Colonic mucosa (tissue), 4 donors: ENCODE measurements around the gene IPP. TPM values are rescaled to one million over a fixed set of nuclear protein-coding genes. Genes with fewer than 3 reads are reported as not detected.
"Not testable (repeated sequence)": the region's sequence is repeated elsewhere in the genome, so short reads cannot be mapped to it uniquely, and the experiment has no call there.

ENCODE experiments used
- DNase-seq: peaks from one replicate; pipeline ENCODE4 v3.0.0-alpha.2; 2020
- H3K27ac ChIP-seq: fragments of 200-600 bp; one replicate; pipeline ENCODE4 v1.8.0; 2021
- H3K27me3 ChIP-seq: fragments of 200-600 bp; one replicate; pipeline ENCODE4 v1.8.0; 2021
- H3K36me3 ChIP-seq: fragments of 200-600 bp; one replicate; pipeline ENCODE4 v1.8.0; 2021
- H3K4me1 ChIP-seq: fragments of 200-600 bp; one replicate; pipeline ENCODE4 v1.8.0; 2021; ENCODE audit warnings: mild to moderate bottlenecking
- H3K4me3 ChIP-seq: fragments of 200-600 bp; one replicate; pipeline ENCODE4 v1.8.0; 2021
- H3K9ac ChIP-seq, 2 donors: one replicate each; pipeline ENCODE4 v1.7.0; 2013; ENCODE audit warnings: control low read depth in 2 of 2, low read depth in 2 of 2, low read length in 2 of 2
- H3K9me3 ChIP-seq: fragments of 200-600 bp; one replicate; pipeline ENCODE4 v1.8.0; 2021
- CTCF ChIP-seq: fragments of 200-600 bp; IDR thresholded peaks from one replicate; pipeline ENCODE4 v1.8.0; 2022; ENCODE audit warnings: antibody characterized with exemption, mild to moderate bottlenecking
- intact Hi-C: fragments of 100-400 bp; cut with DNase I; formaldehyde crosslinking; loops from one replicate; pipeline ENCODE4 v1.14.1; 2022
- total RNA-seq, 2 donors: library from RNA; stranded (reverse); fragmentation: NEBNext Ultra II Directional in 1 of 2; extraction: Animal tissue kit (Norgen Biotek cat#: 25700) in 1 of 2; gene quantifications; one replicate each; pipeline ENCODE4 v1.2.1, GENCODE V29; 2021
- donor health status: healthy.
- donor health status: DM: no; HTN: no; CAD: no.
- donor health status: DM: no; HTN: no; CAD: no.

The IPP gene
- total RNA-seq, 2 donors from 2014 or later: 17.7 to 19.2 TPM

GRCh38 chr1:45694823-45695222 lies 55.6 kb downstream of the IPP start:
- Histone ChIP-seq H3K9me3 (no peaks in the 10 kb centered on the region), H3K9ac (no peak overlapping the region), H3K27me3 (no peaks in the 10 kb centered on the region), H3K4me3 (no peak overlapping the region), H3K36me3 (no peaks in the 10 kb centered on the region), H3K27ac (no peak overlapping the region), H3K4me1 (no peaks in the 10 kb centered on the region)
- TF ChIP-seq CTCF: no peak
- no peak for DNase-seq
- intact Hi-C loops: no loop called here

GRCh38 chr1:45693811-45694210 lies 56.6 kb downstream of the IPP start:
- H3K4me3 ChIP-seq, H3K36me3 ChIP-seq, H3K9me3 ChIP-seq, H3K27ac ChIP-seq, H3K27me3 ChIP-seq, DNase-seq, H3K9ac ChIP-seq, intact Hi-C loops, H3K4me1 ChIP-seq: not testable (repeated sequence)

GRCh38 chr1:45687754-45688740 lies 62.4 kb downstream of the IPP start, which contains the start of gene TMEM69:
Gene TMEM69 (plus strand): TSS chr1:45688181. CDS start chr1:45691069, 2,888 bp downstream.
- Histone ChIP-seq H3K36me3 (no peaks in the 10 kb centered on the region), H3K27me3 (no peaks in the 10 kb centered on the region), H3K4me3 (peak within 1 kb of the TSS; percentile 56), H3K27ac (peak within 1 kb of the TSS; percentile 99), H3K9ac (peak within 1 kb of the TSS; percentile 90 to 100), H3K4me1 (peaks cover 3% of the 10 kb centered on the region), H3K9me3 (no peaks in the 10 kb centered on the region)
- DNase-seq: peak; percentile 85
- TF ChIP-seq CTCF: no peak
- intact Hi-C loops: no loop called here

GRCh38 chr1:45687014-45687753 lies 63.3 kb downstream of the IPP start:
- H3K9me3 ChIP-seq: no peaks in the 10 kb centered on the region
- H3K36me3 ChIP-seq: no peaks in the 10 kb centered on the region
- H3K27me3 ChIP-seq: no peaks in the 10 kb centered on the region
- H3K4me1 ChIP-seq: peaks cover 4% of the 10 kb centered on the region
- H3K9ac ChIP-seq: peak overlapping the region; percentile 90 to 100
- DNase-seq: peak; percentile 97
- intact Hi-C loops: no loop called here
- H3K27ac ChIP-seq: peak overlapping the region; percentile 99
- no peak for TF ChIP-seq CTCF
- peak overlapping the region; percentile 91 for H3K4me3 ChIP-seq

DNA sequence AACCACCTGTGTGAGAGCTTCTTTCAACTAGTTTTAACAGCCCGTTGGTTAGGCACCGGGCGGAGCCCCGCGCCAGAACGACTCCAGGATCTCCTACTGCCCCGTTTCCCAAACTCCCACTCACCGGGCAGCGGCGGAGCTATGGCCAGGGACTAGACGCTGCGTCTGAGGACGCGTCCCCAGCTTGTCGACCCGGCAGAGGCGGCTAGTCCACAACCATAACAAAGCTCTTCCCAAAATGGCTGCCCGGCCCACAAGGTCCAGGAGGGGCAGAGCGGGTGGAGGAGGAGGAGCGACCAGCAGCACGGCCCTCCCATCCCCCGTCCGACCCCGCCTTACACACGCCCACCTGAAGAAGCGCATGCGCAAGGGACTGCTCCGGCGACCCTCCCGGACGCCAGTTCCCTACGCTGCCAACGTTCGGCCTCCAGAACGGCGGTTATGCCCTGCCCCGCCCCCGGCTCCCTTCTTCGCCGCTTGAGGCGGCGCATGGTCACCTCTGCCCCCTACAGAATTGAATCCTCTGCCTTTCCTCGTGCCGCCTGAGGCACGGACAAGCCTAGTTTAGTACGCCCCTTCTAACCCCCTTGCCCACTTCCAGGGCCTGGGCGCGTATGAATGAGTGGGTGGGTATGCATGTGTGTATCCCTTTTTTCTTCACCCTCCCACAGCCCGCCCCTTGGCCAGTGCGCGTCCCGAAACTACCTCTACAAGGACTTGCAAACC lies 64.0 kb downstream of the IPP start, which contains the start of gene GPBP1L1:
GPBP1L1 (minus strand) TSS at position 246 of the 726 bp plus-strand sequence. CDS start 27,446 bp downstream, outside the sequence.
- H3K27me3 ChIP-seq: no peaks in the 10 kb centered on the region
- no peak for TF ChIP-seq CTCF
- intact Hi-C loops: no loop called here
- peak within 1 kb of the TSS; percentile 93 to 100 for H3K9ac ChIP-seq
- no peaks in the 10 kb centered on the region for H3K9me3 ChIP-seq
- DNase-seq: peak; percentile 99
- H3K4me1 ChIP-seq: peaks cover 12% of the 10 kb centered on the region
- no peaks in the 10 kb centered on the region for H3K36me3 ChIP-seq
- peak within 1 kb of the TSS; percentile 99 for H3K27ac ChIP-seq
- peak within 1 kb of the TSS; percentile 91 for H3K4me3 ChIP-seq
